Neuronal stem cell (in vitro differentiated cells): Measurements from ENCODE around the gene STK32B.

Source experiments
- DNase-seq: peaks from one replicate; pipeline ENCODE4 v3.0.0-alpha.2; 2013; ENCODE audit warnings: low spot score
- H2AFZ ChIP-seq: one replicate; pipeline ENCODE4 v1.6.1; 2013; ENCODE audit warnings: mild to moderate bottlenecking, low read length, inconsistent platforms
- H2AK5ac ChIP-seq: 2 replicates; pipeline ENCODE4 v1.6.1; 2013; ENCODE audit warnings: low read depth, mild to moderate bottlenecking, inconsistent platforms, low read length, moderate library complexity, mixed read lengths
- H2BK120ac ChIP-seq: 2 replicates; pipeline ENCODE4 v1.6.1; 2013; ENCODE audit warnings: low read depth, mild to moderate bottlenecking, inconsistent platforms, low read length, moderate library complexity, mixed read lengths
- H2BK12ac ChIP-seq: one replicate; pipeline ENCODE4 v1.6.1; 2013; ENCODE audit warnings: low read length, inconsistent platforms
- H2BK15ac ChIP-seq: 2 replicates; pipeline ENCODE4 v1.6.1; 2013; ENCODE audit warnings: mild to moderate bottlenecking, low read length, inconsistent platforms, mixed read lengths
- H2BK5ac ChIP-seq: one replicate; pipeline ENCODE4 v1.6.1; 2013; ENCODE audit warnings: inconsistent platforms, mild to moderate bottlenecking, low read length, moderate library complexity
- H3K14ac ChIP-seq: one replicate; pipeline ENCODE4 v1.6.1; 2013; ENCODE audit warnings: low read length, inconsistent platforms
- H3K18ac ChIP-seq: 2 replicates; pipeline ENCODE4 v1.6.1; 2013; ENCODE audit warnings: low read length, inconsistent platforms
- H3K23ac ChIP-seq: 2 replicates; pipeline ENCODE4 v1.6.1; 2013; ENCODE audit warnings: low read depth, mild to moderate bottlenecking, mixed read lengths, low read length, inconsistent platforms; ENCODE audit not compliant: poor library complexity
- H3K27ac ChIP-seq: replicated peaks from 3 replicates; pipeline ENCODE4 v1.5.1; 2013; ENCODE audit warnings: low read length, inconsistent platforms
- H3K27me3 ChIP-seq, 3 experiments: 2 replicates each; pipeline ENCODE4 v1.6.1; 2013; ENCODE audit warnings: low read length in 3 of 3, mild to moderate bottlenecking in 2 of 3, inconsistent platforms in 1 of 3, low read depth in 1 of 3, mixed read lengths in 1 of 3, moderate library complexity in 1 of 3; ENCODE audit not compliant: control insufficient read depth in 3 of 3, insufficient read depth in 3 of 3
- H3K36me3 ChIP-seq, 2 donors: replicated peaks in 1 of 2; 2 replicates each; pipeline ENCODE4 v1.6.1; 2013; ENCODE audit warnings: low read length in 2 of 2; ENCODE audit not compliant: control insufficient read depth in 2 of 2, insufficient read depth in 2 of 2
- H3K4ac ChIP-seq: 2 replicates; pipeline ENCODE4 v1.6.1; 2013; ENCODE audit warnings: inconsistent platforms, mild to moderate bottlenecking, low read length, moderate library complexity
- H3K4me1 ChIP-seq, 2 donors: 1 replicate in 1 of 2; 2 replicates in 1 of 2; pipeline ENCODE4 v1.6.1; 2013; ENCODE audit warnings: low read length in 2 of 2, low read depth in 1 of 2; ENCODE audit not compliant: control insufficient read depth in 2 of 2, insufficient read depth in 1 of 2
- H3K4me2 ChIP-seq: one replicate; pipeline ENCODE4 v1.6.1; 2013; ENCODE audit warnings: mild to moderate bottlenecking, low read length, inconsistent platforms; ENCODE audit not compliant: insufficient read depth, poor library complexity, severe bottlenecking
- H3K4me3 ChIP-seq, 2 donors: 2 replicates each; pipeline ENCODE4 v1.5.1; 2013; ENCODE audit warnings: low read length in 2 of 2, mild to moderate bottlenecking in 2 of 2, inconsistent platforms in 1 of 2, moderate library complexity in 1 of 2
- H3K79me1 ChIP-seq: one replicate; pipeline ENCODE4 v1.6.1; 2013; ENCODE audit warnings: low read depth, mild to moderate bottlenecking, inconsistent platforms, low read length, moderate library complexity
- H3K9ac ChIP-seq: one replicate; pipeline ENCODE4 v1.6.1; 2013; ENCODE audit warnings: mild to moderate bottlenecking, low read depth, low read length, inconsistent platforms; ENCODE audit not compliant: poor library complexity
- H3K9me3 ChIP-seq, 2 donors: replicated peaks in 1 of 2; 2 replicates each; pipeline versions ENCODE3 to v1.6.1; 2013; ENCODE audit warnings: low read length in 2 of 2, mild to moderate bottlenecking in 2 of 2, inconsistent platforms in 1 of 2, low read depth in 1 of 2, mixed read lengths in 1 of 2, moderate library complexity in 1 of 2; ENCODE audit not compliant: control insufficient read depth in 2 of 2, insufficient read depth in 1 of 2
- H4K8ac ChIP-seq: one replicate; pipeline ENCODE4 v1.6.1; 2013; ENCODE audit warnings: low read depth, mild to moderate bottlenecking, inconsistent platforms, low read length, moderate library complexity
- H4K91ac ChIP-seq: one replicate; pipeline ENCODE4 v1.6.1; 2013; ENCODE audit warnings: low read length, low read depth, mild to moderate bottlenecking, inconsistent platforms; ENCODE audit not compliant: poor library complexity
- WGBS, 2 donors: extraction: QIAGEN DNeasy Blood & Tissue Kit; methylation state at CpG; one replicate each; pipeline ENCODE4 v1.1.7; 2013; ENCODE audit warnings: missing lambda C conversion rate in 2 of 2, mixed read lengths in 1 of 2; ENCODE audit not compliant: insufficient read length in 2 of 2, insufficient replicate concordance in 1 of 2; ENCODE audit errors: extremely low coverage in 2 of 2; 5-methylcytosine and 5-hydroxymethylcytosine counted together

STK32B gene

GRCh38 chr4:5069901-5070300, 18.6 kb downstream of the STK32B start:
- H3K4ac ChIP-seq, result no peak overlapping the region
- DNase-seq, result no peak
- no CpG with 5 or more reads among the region's 5 CpGs for WGBS, 2 donors

GRCh38 chr4:5072948-5073347, 21.7 kb downstream of the STK32B start:
- no peak overlapping the region for H2BK120ac ChIP-seq
- peaks cover 0 to 3% of the 10 kb centered on the region in 2 donors for H3K9me3 ChIP-seq
- no peak overlapping the region for H4K91ac ChIP-seq
- no CpG with 5 or more reads among the region's 1 CpG for WGBS, 2 donors
- H4K8ac ChIP-seq, result no peak overlapping the region
- no peak overlapping the region for H3K4ac ChIP-seq
- H3K9ac ChIP-seq, result no peak overlapping the region
- H3K4me3 ChIP-seq, result no peak overlapping the region
- no peak overlapping the region for H2BK15ac ChIP-seq
- no peak overlapping the region for H2AK5ac ChIP-seq
- H3K23ac ChIP-seq, result no peak overlapping the region
- H3K18ac ChIP-seq, result no peak overlapping the region
- H3K79me1 ChIP-seq, result no peaks in the 10 kb centered on the region
- peaks cover 0 to 2% of the 10 kb centered on the region in 2 donors for H3K4me1 ChIP-seq
- no peak overlapping the region for H3K27ac ChIP-seq
- no peak overlapping the region for H2BK5ac ChIP-seq
- no peaks in the 10 kb centered on the region for H3K36me3 ChIP-seq
- DNase-seq, result no peak
- no peak overlapping the region for H2AFZ ChIP-seq
- H2BK12ac ChIP-seq, result no peak overlapping the region
- H3K27me3 ChIP-seq, result no peaks in the 10 kb centered on the region
- H3K14ac ChIP-seq, result no peak overlapping the region
- no peak overlapping the region for H3K4me2 ChIP-seq

More at GRCh38 chr4:5069901-5070300, 18.6 kb downstream of the STK32B start:
- Histone ChIP-seq H3K4me3 (no peak overlapping the region), H3K9me3 (peaks cover 0 to 6% of the 10 kb centered on the region in 2 donors), H2BK15ac (no peak overlapping the region), H3K36me3 (no peaks in the 10 kb centered on the region), H2BK12ac (no peak overlapping the region), H3K27ac (no peak overlapping the region), H3K4me1 (peaks cover 0 to 2% of the 10 kb centered on the region in 2 donors), H3K14ac (peak overlapping the region; percentile 44), H3K9ac (no peak overlapping the region), H3K79me1 (no peaks in the 10 kb centered on the region), H3K23ac (no peak overlapping the region), H2AK5ac (no peak overlapping the region), H2AFZ (no peak overlapping the region), H4K8ac (no peak overlapping the region), H2BK120ac (no peak overlapping the region), H2BK5ac (no peak overlapping the region), H4K91ac (no peak overlapping the region), H3K27me3 (no peaks in the 10 kb centered on the region), H3K18ac (no peak overlapping the region), H3K4me2 (no peak overlapping the region)

- Histone ChIP-seq H3K4me3 (no peak overlapping the region), H3K27me3 (no peaks in the 10 kb centered on the region), H4K8ac (no peak overlapping the region), H2BK120ac (no peak overlapping the region), H3K9ac (no peak overlapping the region), H2AK5ac (no peak overlapping the region), H2BK12ac (no peak overlapping the region), H2BK5ac (no peak overlapping the region), H3K4me2 (no peak overlapping the region), H3K23ac (no peak overlapping the region), H3K36me3 (no peaks in the 10 kb centered on the region), H4K91ac (no peak overlapping the region), H3K4me1 (no peaks in the 10 kb centered on the region), H3K4ac (no peak overlapping the region), H3K79me1 (no peaks in the 10 kb centered on the region), H3K18ac (no peak overlapping the region), H3K9me3 (peaks cover 0 to 5% of the 10 kb centered on the region in 2 donors), H2BK15ac (no peak overlapping the region), H3K14ac (no peak overlapping the region), H2AFZ (no peak overlapping the region), H3K27ac (no peak overlapping the region)
- no CpG with 5 or more reads among the region's 3 CpGs for WGBS, 2 donors
- no peak for DNase-seq
Measured at GRCh38 chr4:5078009-5078408, 26.7 kb downstream of the STK32B start.

- no peak for DNase-seq
- Histone ChIP-seq H3K14ac (no peak overlapping the region), H3K4me3 (no peak overlapping the region), H3K23ac (no peak overlapping the region), H3K4ac (no peak overlapping the region), H3K9ac (no peak overlapping the region), H2BK15ac (no peak overlapping the region), H2BK12ac (no peak overlapping the region), H3K79me1 (no peaks in the 10 kb centered on the region), H2AFZ (no peak overlapping the region), H3K4me1 (no peaks in the 10 kb centered on the region), H4K91ac (no peak overlapping the region), H3K18ac (no peak overlapping the region), H3K9me3 (peaks cover 0 to 5% of the 10 kb centered on the region in 2 donors), H2AK5ac (no peak overlapping the region), H2BK5ac (no peak overlapping the region), H3K27me3 (no peaks in the 10 kb centered on the region), H3K4me2 (no peak overlapping the region), H3K27ac (no peak overlapping the region), H2BK120ac (no peak overlapping the region), H3K36me3 (no peaks in the 10 kb centered on the region), H4K8ac (no peak overlapping the region)
Measured at GRCh38 chr4:5079581-5079980, 28.3 kb downstream of the STK32B start.
